ENCODE data around the gene RAPGEF3.

Gene RAPGEF3

GRCh38 chr12:47766502-47767215, 8.0 kb upstream of the RAPGEF3 start:
- DNase-seq (ENCODE audit: low read depth), result no peak
- TF ChIP-seq, protein P1, sequence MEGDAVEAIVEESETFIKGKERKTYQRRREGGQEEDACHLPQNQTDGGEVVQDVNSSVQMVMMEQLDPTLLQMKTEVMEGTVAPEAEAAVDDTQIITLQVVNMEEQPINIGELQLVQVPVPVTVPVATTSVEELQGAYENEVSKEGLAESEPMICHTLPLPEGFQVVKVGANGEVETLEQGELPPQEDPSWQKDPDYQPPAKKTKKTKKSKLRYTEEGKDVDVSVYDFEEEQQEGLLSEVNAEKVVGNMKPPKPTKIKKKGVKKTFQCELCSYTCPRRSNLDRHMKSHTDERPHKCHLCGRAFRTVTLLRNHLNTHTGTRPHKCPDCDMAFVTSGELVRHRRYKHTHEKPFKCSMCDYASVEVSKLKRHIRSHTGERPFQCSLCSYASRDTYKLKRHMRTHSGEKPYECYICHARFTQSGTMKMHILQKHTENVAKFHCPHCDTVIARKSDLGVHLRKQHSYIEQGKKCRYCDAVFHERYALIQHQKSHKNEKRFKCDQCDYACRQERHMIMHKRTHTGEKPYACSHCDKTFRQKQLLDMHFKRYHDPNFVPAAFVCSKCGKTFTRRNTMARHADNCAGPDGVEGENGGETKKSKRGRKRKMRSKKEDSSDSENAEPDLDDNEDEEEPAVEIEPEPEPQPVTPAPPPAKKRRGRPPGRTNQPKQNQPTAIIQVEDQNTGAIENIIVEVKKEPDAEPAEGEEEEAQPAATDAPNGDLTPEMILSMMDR (IDR thresholded peaks at IDR 0.05; ENCODE audit: control insufficient read depth, insufficient read depth, low read depth, low read length, missing control alignments), result no peak
- no peak overlapping the region for H3K4me3 ChIP-seq (ENCODE audit: control insufficient read depth, low read depth, low read length)

GRCh38 chr12:47763481-47764346, 5.0 kb upstream of the RAPGEF3 start:
- TF ChIP-seq, protein P1 (IDR thresholded peaks at IDR 0.05; ENCODE audit: control insufficient read depth, insufficient read depth, low read depth, low read length, missing control alignments), result no peak
- no peak for DNase-seq (ENCODE audit: low read depth)
- H3K4me3 ChIP-seq (ENCODE audit: control insufficient read depth, low read depth, low read length), result no peak overlapping the region

GRCh38 chr12:47762850-47763465, 4.3 kb upstream of the RAPGEF3 start:
- DNase-seq (ENCODE audit: low read depth), result no peak
- H3K4me3 ChIP-seq (ENCODE audit: control insufficient read depth, low read depth, low read length), result no peak overlapping the region
- TF ChIP-seq, protein P1 (IDR thresholded peaks at IDR 0.05; ENCODE audit: control insufficient read depth, insufficient read depth, low read depth, low read length, missing control alignments), result no peak

GRCh38 chr12:47758584-47758833, 171 bp downstream of the RAPGEF3 start:
- no peak for DNase-seq (ENCODE audit: low read depth)
- TF ChIP-seq, protein P1 (IDR thresholded peaks at IDR 0.05; ENCODE audit: control insufficient read depth, insufficient read depth, low read depth, low read length, missing control alignments), result no peak
- H3K4me3 ChIP-seq (ENCODE audit: control insufficient read depth, low read depth, low read length), result peak overlapping the region; percentile 61

GRCh38 chr12:47757840-47758583, 668 bp downstream of the RAPGEF3 start:
- TF ChIP-seq, protein P1 (IDR thresholded peaks at IDR 0.05; ENCODE audit: control insufficient read depth, insufficient read depth, low read depth, low read length, missing control alignments), result no peak
- no peak for DNase-seq (ENCODE audit: low read depth)
- peak overlapping the region; percentile 61 for H3K4me3 ChIP-seq (ENCODE audit: control insufficient read depth, low read depth, low read length)

DNA sequence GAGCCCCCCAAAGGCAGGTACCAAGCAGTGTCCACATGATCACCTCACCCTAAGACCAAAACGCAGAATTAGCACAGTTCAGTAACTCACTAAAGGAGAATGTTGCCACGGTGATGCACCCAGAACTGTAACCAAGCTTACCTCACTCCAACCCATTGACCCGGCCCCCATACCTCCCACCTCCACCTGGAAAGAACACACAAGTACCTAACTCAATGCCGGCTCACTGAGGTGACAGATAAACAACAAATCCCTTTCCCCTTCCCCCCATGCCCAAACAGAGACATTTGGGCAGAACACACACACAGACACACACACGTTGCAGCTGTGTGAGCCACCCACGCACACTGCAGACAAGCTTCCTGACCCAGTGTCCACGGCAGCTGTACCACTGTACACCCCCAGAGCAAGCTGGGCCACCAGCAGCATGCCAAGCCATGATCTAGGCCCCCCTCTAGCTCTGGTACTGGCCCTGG, 1.3 kb downstream of the RAPGEF3 start:
- TF ChIP-seq, protein P1 (IDR thresholded peaks at IDR 0.05; ENCODE audit: control insufficient read depth, insufficient read depth, low read depth, low read length, missing control alignments), result no peak
- no peak overlapping the region for H3K4me3 ChIP-seq (ENCODE audit: control insufficient read depth, low read depth, low read length)

More for the DNA sequence above, 1.3 kb downstream of the RAPGEF3 start:
- DNase-seq (ENCODE audit: low read depth), result no peak
